Esophagus squamous epithelium (tissue), 5 donors: ENCODE data around the gene CAPZB. TPM values are rescaled to one million over a fixed set of nuclear protein-coding genes. Genes with fewer than 3 reads are reported as not detected.

ENCODE experiments used
- DNase-seq: peaks from one replicate; lab custom pipeline; 2025; lab: John Stamatoyannopoulos, UW
- H3K27ac ChIP-seq, 4 donors: fragments of 200-600 bp; sonication (generic); one replicate each; pipeline ENCODE4 v1.5.1; 2016 to 2019; ENCODE audit warnings: mild to moderate bottlenecking in 1 of 4
- H3K27me3 ChIP-seq, 4 donors: fragments of 200-600 bp; sonication (generic); 1 replicate in 3 of 4; 2 replicates in 1 of 4; pipeline versions ENCODE4 v1.5.1 to v1.6.0; 2017 to 2021; ENCODE audit warnings: antibody characterized with exemption in 1 of 4
- H3K36me3 ChIP-seq, 3 donors: fragments of 200-600 bp; sonication (generic); one replicate each; pipeline ENCODE4 v1.5.1; 2016 to 2019
- H3K4me1 ChIP-seq, 3 donors: fragments of 200-600 bp; sonication (generic); one replicate each; pipeline ENCODE4 v1.5.1; 2017 to 2019
- H3K4me3 ChIP-seq, 4 donors: fragments of 200-600 bp; sonication (generic); 1 replicate in 3 of 4; 2 replicates in 1 of 4; pipeline ENCODE4 v1.5.1; 2016 to 2019; ENCODE audit warnings: mild to moderate bottlenecking in 2 of 4, moderate library complexity in 1 of 4
- H3K9me3 ChIP-seq, 3 donors: fragments of 200-600 bp; sonication (generic); one replicate each; pipeline ENCODE4 v1.5.1; 2016 to 2019
- POLR2A ChIP-seq, 4 donors: fragments of 450-650 bp; IDR thresholded peaks; one replicate each; pipeline ENCODE4 v1.6.1; 2017; ENCODE audit warnings: antibody characterized with exemption in 4 of 4, mild to moderate bottlenecking in 4 of 4, moderate library complexity in 3 of 4
- WGBS, 2 donors: methylation state at CpG; one replicate each; pipeline ENCODE4 v1.1.5; 2018; 5-methylcytosine and 5-hydroxymethylcytosine counted together
- intact Hi-C: fragments of 100-400 bp; cut with DNase I; formaldehyde crosslinking; loops from one replicate; pipeline ENCODE4 v1.15.0; 2022
- total RNA-seq, 4 donors: library from RNA; depleted of rRNA; stranded (reverse); fragments of >200 nt; gene quantifications; one replicate each; pipeline ENCODE4 v1.1.0, GENCODE V29; 2016
- TF ChIP-seq, protein P1 (sequence below), 6 experiments: fragments of 450-650 bp in 4 of 6; fragments of 200-600 bp in 2 of 6; sonication (generic) in 2 of 6; IDR thresholded peaks; one replicate each; pipeline ENCODE4 v1.5.1; 2016 to 2019; ENCODE audit warnings: antibody characterized with exemption in 6 of 6, mild to moderate bottlenecking in 4 of 6, moderate library complexity in 4 of 6
- donor health status: DM: yes; HTN: yes; CAD: no.

CAPZB gene
- total RNA-seq, 4 donors from 2014 or later = 89.4 to 146 (median 126) TPM

DNA sequence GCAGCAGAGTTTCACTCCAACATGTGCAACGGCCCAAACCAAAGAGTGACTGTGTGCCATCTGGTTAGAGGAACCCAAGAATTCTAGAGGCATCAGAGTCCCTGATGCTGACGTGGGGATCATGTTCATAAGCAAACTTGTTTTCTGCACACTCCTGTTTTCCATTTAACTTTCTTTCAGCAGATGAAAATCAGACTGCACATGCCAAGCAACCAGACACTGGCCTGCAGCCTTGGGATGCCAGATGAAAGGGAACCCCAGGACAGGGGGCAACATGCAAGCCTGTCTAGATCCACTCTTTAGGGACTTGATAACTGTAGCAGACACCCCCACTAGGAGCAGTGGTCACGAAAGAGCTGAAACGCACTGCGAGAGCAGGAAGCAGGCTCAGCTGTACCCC is 116.4 kb downstream of the CAPZB start:
- TF ChIP-seq, protein P1, sequence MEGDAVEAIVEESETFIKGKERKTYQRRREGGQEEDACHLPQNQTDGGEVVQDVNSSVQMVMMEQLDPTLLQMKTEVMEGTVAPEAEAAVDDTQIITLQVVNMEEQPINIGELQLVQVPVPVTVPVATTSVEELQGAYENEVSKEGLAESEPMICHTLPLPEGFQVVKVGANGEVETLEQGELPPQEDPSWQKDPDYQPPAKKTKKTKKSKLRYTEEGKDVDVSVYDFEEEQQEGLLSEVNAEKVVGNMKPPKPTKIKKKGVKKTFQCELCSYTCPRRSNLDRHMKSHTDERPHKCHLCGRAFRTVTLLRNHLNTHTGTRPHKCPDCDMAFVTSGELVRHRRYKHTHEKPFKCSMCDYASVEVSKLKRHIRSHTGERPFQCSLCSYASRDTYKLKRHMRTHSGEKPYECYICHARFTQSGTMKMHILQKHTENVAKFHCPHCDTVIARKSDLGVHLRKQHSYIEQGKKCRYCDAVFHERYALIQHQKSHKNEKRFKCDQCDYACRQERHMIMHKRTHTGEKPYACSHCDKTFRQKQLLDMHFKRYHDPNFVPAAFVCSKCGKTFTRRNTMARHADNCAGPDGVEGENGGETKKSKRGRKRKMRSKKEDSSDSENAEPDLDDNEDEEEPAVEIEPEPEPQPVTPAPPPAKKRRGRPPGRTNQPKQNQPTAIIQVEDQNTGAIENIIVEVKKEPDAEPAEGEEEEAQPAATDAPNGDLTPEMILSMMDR (IDR thresholded peaks at IDR 0.05) = no peak
- no peak for TF ChIP-seq POLR2A (IDR thresholded peaks at IDR 0.05)
- no peak overlapping the region for H3K4me3 ChIP-seq
- peak overlapping the region; percentile 54 to 79 (median 72) for H3K27ac ChIP-seq
- H3K9me3 ChIP-seq = no peaks in the 10 kb centered on the region
- peaks cover 0 to 37% (median 8%) of the 10 kb centered on the region in 3 donors for H3K36me3 ChIP-seq
- WGBS, 2 donors = 32% methylated on average over 2 of the region's 5 CpGs; no CpG with 5 or more reads in 1 of the 2 donors
- no peaks in the 10 kb centered on the region for H3K27me3 ChIP-seq
- peaks cover 27 to 98% (median 65%) of the 10 kb centered on the region in 3 donors for H3K4me1 ChIP-seq
- intact Hi-C loops = no loop called here
- DNase-seq = no peak

DNA sequence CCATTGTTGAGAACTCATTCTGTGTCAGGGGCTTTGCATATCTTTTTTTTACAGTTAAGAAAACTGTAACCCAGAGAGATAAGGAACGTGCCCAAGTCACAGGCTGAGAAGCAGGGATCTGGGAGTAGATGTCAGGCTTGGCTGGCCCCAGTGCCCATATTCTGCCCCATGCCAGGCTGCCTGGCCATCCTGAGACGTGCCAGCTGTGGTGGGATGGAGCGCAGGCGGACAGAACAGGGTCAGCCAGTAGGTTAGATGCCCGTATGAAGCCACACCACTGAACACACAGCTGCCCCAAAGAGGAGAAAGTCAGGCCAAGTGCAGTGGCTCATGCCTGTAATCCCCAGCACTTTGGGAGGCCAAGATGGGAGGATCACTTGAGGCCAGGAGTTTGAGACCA is 117.3 kb downstream of the CAPZB start:
- TF ChIP-seq, protein P1 (IDR thresholded peaks at IDR 0.05) = no peak
- TF ChIP-seq POLR2A (IDR thresholded peaks at IDR 0.05) = no peak
- no peaks in the 10 kb centered on the region for H3K9me3 ChIP-seq
- peak overlapping the region; percentile 15 to 84 (median 68) for H3K27ac ChIP-seq
- H3K4me1 ChIP-seq = peaks cover 30 to 98% (median 62%) of the 10 kb centered on the region in 3 donors
- no peak for DNase-seq
- intact Hi-C loops = no loop called here
- peaks cover 0 to 28% (median 8%) of the 10 kb centered on the region in 3 donors for H3K36me3 ChIP-seq
- H3K4me3 ChIP-seq = no peak overlapping the region
- no peaks in the 10 kb centered on the region for H3K27me3 ChIP-seq
- 74 to 80% methylated on average over 2 to 4 of the region's 5 CpGs for WGBS, 2 donors

DNA sequence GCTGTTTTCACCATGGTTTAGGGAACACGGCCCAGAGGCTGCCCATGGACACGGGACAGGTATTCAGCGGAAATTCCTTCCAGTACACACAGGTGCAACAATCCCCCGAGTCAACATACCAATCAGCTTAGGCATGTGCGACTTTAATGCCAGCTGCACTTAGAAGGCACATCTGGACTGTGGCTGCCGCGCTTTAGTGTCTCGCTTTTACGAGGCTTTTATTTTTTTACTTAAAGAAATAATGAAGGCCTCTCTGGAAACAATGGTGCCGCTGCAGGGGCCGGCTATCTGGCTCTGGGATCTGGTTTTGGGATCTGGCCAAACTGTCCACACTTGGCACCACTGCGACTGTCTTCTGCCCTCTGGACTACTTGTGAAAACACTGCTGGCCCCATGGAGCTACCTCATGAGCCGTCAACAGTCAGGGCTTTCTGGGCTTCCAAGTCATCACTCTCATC is 117.7 kb downstream of the CAPZB start:
- Histone ChIP-seq H3K27me3 (no peaks in the 10 kb centered on the region), H3K27ac (peak overlapping the region; percentile 48 to 84 (median 68)), H3K4me1 (peaks cover 30 to 98% (median 60%) of the 10 kb centered on the region in 3 donors), H3K36me3 (peaks cover 0 to 28% (median 8%) of the 10 kb centered on the region in 3 donors), H3K9me3 (no peaks in the 10 kb centered on the region), H3K4me3 (no peak overlapping the region)
- no peak for DNase-seq
- WGBS, 2 donors = 51 to 66% methylated on average over 10 to 12 of the region's 13 CpGs
- no peak for TF ChIP-seq POLR2A (IDR thresholded peaks at IDR 0.05)
- TF ChIP-seq, protein P1 (IDR thresholded peaks at IDR 0.05) = no peak
- intact Hi-C loops = no loop called here

DNA sequence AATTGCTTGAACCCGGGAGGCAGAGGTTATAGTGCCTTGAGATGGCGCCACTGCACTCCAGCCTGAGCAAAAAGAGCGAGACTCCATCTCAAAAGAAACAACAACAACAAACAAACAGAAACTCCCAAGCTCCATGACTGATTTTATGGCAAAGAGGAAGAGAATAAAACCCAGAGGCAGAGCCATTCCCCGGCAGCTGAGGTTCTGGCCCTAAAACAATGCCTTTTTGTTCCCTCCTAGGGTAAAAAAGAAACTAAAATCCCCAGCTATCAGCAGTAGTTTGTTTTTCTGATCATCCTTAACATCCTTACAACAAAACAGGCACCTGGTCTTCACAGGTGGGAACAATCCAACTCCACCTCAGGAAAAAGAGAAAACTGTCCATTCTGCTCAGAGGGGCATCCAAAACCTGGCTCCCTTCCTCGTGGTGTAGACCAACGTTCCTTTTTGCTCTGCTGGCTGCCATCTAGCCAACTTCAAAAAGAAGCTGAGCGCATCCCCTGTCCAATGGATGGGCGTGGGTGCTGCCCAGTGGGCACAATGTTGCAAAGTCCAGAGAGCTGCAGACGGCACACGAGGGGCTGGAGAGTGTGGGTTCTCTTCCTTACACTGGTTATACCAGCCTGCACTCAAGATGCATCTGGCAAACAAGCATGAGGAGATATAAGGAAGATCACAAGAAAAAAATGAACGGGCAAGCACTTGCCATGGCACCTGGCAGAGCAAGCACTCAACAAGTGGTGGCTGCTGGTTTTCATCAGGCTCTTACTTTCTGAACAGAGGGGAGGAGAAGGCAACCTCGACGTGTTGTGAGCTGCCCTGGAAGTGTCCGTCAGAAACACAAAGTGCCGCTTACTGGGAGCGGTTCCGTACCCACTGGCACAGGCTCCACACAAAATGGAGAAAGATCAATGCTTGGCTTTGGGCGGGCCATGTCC is 118.5 kb downstream of the CAPZB start:
- Histone ChIP-seq H3K27ac (peak overlapping the region; percentile 48 to 84 (median 68)), H3K36me3 (peaks cover 0 to 22% (median 7%) of the 10 kb centered on the region in 3 donors), H3K27me3 (no peaks in the 10 kb centered on the region), H3K9me3 (no peaks in the 10 kb centered on the region), H3K4me1 (peaks cover 37 to 98% (median 65%) of the 10 kb centered on the region in 3 donors), H3K4me3 (no peak overlapping the region)
- intact Hi-C loops = no loop called here
- 44 to 61% methylated on average over 15 to 18 of the region's 18 CpGs for WGBS, 2 donors
- no peak for DNase-seq
- TF ChIP-seq POLR2A (IDR thresholded peaks at IDR 0.05) = no peak
- TF ChIP-seq, protein P1 (IDR thresholded peaks at IDR 0.05) = no peak

DNA sequence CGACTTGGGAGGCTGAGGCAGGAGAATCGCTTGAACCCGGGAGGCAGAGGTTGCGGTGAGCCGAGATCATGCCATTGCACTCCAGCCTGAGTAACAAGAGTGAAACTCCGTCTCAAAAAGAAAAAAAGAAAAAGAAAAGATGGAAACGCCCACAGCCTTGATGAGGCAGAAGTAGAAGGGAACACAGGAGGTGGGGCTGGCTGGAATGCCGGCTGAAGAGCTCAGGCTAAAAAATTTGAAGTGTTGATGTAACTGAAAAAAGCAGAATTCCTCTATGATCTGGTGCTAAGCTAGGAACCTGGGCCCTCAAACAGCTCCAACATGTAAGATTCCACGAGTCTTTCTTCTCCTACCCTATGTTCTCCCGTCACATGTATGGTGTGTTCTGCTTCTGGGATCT is 119.6 kb downstream of the CAPZB start:
- Histone ChIP-seq H3K36me3 (peaks cover 0 to 10% (median 0%) of the 10 kb centered on the region in 3 donors), H3K9me3 (no peaks in the 10 kb centered on the region), H3K27me3 (no peaks in the 10 kb centered on the region), H3K4me1 (peaks cover 48 to 100% (median 68%) of the 10 kb centered on the region in 3 donors), H3K27ac (peak overlapping the region; percentile 15 to 84 (median 68)), H3K4me3 (no peak overlapping the region)
- intact Hi-C loops = no loop called here
- no peak for DNase-seq
- TF ChIP-seq, protein P1 (IDR thresholded peaks at IDR 0.05) = no peak
- no peak for TF ChIP-seq POLR2A (IDR thresholded peaks at IDR 0.05)
- 62 to 66% methylated on average over 10 of the region's 10 CpGs for WGBS, 2 donors
